HG03025 (cell line): Measurements from ENCODE around the gene TFAM.

Experiments used
- ATAC-seq: cut with Tn5 transposase; IDR thresholded peaks from one replicate; pipeline ENCODE4 v1.9.1; 2021; ENCODE audit warnings: mild to moderate bottlenecking, moderate library complexity; ENCODE audit not compliant: unreplicated experiment, low FRiP score

Gene TFAM

DNA sequence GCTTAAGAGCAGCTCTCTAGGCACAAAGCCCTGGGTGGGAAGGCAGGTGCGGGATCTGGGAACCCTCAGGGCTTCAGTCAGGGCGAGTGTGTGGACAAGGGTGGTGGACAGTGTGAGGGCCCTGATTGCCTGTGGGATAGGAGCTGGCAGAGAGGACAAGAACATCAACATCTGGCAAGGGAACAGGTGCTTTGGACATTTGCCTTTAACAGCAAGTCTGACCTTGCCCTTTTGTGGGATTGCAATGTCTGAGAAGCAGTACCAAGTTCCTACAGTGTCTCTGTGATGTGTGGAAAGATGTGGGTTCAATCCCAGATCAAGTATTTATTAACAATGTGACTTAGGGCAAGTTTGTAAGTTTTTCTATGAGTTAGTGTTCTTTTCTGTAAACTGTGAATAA is 46.7 kb downstream of the TFAM start:
- no peak for ATAC-seq

DNA sequence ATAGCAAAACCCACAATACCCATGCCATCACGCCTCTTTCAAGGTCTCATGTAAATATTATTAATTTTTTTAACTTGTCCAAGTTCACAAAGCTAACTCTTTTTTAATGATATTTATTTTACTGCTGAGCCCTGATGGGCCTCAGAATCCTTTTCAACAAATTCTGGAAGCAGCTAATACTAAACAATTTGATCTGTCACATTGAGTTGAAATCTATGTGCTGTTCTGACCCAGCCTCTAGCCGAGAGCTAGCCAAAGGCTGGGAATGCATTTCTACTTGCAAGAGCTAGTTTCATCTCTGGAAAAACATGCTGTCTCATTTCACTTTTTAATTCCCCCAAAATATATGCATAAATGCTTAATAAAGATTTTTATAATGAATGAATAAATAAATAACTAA is 47.9 kb downstream of the TFAM start:
- no peak for ATAC-seq

- no peak for ATAC-seq
These were observed 48.4 kb downstream of the TFAM start for GRCh38 chr10:58433571-58433970.

DNA sequence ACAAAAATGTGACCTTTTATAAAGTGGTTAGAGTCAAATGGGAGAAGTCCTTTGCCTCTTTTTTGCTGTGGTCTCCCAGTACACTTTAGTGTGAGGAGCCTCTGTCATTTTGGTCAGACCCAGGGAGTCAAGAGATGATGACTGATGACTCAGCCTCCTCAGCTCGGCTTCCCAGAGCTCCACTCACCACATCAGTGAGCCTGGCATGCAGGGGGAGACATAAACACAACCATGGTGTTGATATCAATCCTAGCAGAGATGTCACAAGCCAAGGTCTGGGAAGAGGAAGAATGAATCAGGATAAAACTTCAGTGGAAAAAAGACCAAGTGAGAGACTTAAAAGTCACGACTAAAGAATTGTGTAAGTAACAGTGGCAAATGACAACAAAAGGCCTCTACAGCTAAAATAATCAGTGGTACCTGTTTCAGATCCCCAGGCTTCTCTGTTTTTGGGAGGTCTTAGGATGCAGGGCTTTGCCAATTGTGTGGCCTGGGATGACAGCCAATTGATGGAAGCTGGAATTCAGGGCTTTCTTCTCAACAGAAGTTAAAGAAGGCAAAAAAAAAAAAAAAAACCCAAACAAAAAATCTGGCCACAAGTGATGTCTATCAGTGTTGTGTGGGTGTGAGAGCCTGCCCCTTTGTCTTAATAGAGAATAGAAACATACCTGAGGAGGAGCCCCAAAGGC is 50.2 kb downstream of the TFAM start:
- no peak for ATAC-seq

DNA sequence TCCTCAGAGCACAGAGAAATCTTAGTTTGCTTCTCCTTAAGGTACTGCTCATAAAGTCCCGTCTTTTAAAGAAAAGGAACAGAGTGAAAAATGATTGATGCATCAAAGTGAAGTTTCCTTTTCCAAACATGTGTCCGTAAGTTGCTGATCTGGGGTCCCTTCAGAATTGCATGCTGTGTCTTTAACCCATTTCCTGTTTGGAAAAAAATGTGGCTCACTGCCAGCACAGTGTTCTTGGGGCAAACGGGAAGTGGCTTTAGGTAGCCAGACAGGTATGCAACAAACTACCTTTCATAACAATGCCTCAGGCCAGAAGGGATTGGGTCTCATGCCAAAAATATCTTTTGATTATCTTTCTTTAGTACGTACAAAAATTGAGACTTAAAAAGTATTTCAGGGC is 50.9 kb downstream of the TFAM start:
- no peak for ATAC-seq

- ATAC-seq: no peak
These were observed 53.2 kb downstream of the TFAM start for GRCh38 chr10:58438340-58438871.

GRCh38 chr10:58438986-58439385 is 53.8 kb downstream of the TFAM start:
- ATAC-seq: no peak

DNA sequence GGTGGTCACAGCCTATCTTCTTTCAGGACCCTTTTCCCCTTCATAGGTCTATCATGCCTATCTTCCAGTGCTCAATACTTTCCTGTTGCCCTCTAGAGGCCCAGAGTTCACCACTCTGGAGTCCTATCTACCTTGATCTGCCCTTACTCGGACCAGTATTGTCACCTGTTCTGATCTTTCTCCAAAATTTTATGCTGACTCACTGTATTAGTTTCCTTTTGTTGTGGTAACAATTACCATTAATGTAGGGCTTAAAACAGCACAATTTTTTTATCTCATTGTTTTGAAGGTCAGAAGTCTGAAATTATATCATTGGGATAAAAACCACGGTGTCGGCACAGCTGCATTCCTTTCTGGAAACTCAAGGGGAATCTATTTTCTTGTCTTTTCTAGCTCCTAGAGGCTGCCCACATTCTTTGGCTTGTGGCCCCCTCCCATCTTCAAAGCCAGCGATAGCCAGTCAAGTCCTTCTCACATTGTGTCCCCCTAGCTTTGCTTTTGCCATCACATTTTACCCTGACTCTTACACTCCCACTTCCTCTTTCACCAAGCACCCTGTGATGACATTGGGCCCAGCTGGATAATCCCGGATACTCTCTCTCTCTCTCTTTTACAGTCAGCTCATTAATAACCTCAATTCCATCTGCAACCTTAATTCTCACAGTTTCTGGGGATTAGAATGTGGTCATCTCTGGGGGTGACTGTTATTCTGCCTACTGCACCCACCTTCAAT is 54.6 kb downstream of the TFAM start:
- no peak for ATAC-seq

DNA sequence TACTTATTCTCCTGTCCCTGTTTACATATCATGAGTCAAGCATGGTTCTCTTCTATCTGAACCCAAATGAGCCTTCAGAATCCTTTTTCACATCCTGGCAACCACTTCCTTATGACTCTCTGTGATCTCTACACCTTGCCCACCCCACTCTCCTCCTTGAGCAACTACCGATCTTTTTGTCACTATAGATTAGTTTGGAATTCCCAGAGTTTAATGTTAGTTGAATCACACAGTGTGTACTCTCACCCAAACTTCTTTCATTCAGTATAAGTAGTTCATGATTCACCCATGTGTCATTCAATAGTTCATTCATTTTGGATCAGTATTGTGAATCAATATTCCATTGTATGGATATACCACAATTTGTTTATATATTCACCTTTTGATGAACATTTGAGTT is 55.3 kb downstream of the TFAM start:
- ATAC-seq: no peak

DNA sequence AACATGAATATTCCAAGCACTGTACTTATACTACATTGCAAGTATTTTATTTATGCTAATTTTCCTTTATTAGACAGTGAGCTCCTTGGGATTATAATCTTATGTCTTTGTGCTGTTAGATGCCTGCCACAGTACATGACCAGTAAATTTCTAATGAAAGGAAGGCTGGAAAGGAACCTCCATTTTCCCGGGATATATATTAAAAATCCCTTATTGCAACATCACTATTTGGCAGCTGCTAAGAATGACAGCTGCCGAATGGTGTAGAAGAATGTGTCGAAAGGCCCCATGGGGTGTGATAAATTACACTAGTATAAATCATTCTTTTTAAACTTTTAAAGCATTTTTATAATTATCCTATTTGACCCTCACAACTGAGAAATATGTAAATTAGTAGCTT is 59.1 kb downstream of the TFAM start:
- no peak for ATAC-seq

DNA sequence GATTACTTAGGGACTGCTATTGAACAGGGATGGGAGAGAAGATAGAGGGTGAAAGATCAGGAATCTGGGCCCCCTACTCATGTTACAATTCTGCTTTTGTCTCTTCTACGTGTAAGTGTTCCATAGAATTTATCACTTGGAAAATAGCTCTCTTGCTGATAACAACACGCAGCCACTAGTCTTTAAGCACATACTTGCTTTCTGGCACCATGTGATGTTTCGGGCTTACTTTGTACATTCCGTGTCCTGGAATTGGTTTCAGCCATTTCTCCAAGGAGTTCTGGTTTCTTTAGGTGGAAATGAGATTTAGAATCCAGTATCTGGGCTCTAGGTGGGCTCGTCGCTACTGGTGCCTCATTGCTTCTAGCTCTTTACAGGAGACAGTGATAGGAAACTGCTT is 59.7 kb downstream of the TFAM start:
- ATAC-seq: no peak

- no peak for ATAC-seq
These were observed 63.1 kb downstream of the TFAM start for GRCh38 chr10:58448121-58448935.
